GM21360 (cell line): ENCODE data around the gene MLIP.

Experiments
- ATAC-seq: cut with Tn5 transposase; IDR thresholded peaks from one replicate; pipeline ENCODE4 v1.9.1; 2021; ENCODE audit warnings: mild to moderate bottlenecking, moderate library complexity; ENCODE audit not compliant: unreplicated experiment

MLIP gene

DNA sequence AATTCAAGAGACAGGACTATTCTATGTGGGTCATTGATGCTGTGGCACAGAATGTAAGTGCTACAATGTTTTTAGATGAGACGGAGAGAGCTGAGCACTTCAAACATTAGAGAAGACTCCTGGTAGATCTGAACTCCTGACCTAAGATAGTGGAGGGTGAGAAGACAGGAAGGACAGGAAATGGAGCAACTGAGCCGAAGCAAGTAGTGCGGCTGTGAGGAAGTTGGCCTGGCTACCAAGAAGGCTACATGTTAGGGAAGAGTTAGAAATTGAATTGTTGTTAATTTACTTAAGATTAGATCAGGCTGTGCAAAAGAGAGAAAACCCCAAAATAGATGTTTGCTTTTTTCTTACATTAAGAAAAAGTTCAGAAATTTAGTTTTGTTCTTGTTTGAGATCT lies 14.4 kb upstream of the MLIP start:
- ATAC-seq, result no peak

DNA sequence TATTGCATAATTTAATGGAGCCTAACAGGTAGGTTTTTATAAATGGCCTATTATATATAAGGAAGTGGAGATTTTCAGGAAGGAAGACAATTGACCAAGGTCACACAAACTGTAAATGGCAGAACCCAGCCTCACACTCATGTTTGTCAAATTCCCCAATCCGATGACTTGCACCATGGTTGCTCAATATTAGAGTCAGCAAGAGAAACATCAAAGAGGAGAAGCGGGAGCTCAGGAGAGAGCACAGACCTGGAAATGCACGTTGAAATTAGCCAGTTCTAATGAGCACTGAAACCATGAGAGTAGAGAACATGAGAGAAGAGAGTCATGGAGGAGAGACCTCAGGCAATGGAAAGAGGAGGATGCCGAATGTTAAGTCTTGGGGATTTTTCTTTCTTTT lies 13.5 kb upstream of the MLIP start:
- no peak for ATAC-seq

GRCh38 chr6:54098450-54099044 lies 12.7 kb upstream of the MLIP start:
- ATAC-seq, result no peak

DNA sequence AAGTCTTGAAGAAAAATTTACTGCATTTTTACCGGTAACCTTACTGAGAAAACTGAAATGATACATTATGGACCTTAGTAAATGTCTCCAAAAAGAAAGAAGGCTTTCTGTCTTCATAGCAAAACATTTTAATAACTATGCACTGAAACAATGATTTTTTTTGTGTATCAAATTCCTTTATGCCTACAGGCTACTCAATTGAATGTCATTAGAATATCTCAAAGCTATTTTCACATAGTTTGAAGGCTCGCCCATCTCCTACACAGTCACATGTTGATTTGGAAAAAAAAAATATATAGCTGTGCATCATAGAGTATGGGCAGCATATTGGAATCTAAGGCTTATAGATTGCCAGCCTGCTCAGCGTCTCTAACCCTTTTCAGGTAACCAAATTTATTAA lies 12.0 kb upstream of the MLIP start:
- ATAC-seq, result no peak

DNA sequence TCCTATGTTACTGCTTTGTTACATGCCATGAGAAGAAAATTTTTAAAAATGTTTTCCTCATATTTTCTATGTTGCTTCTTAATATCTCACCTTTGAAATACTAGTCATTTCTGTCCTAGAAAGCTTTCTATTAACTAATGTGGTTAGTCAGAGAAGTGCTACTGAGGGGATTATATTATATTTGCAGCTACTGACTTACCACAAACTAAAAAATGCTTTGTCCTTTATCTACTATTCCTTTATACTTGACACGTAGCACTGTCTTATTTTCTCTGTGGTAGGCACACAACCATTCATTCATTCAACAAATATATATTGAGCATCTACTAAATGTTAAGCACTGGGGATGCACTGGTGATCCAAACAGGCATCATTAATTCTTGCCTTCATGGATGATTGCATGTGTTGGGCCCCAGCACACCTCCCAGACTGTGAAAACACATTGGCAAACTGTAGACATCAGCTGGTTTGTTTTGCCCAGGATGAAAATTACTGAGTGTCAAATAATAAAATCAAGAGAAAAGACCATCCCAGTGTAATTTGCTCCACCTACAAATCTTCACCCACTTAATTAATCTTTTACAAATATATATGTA lies 10.7 kb upstream of the MLIP start:
- no peak for ATAC-seq

- no peak for ATAC-seq
Observed at GRCh38 chr6:54102238-54102637, 9.0 kb upstream of the MLIP start.

- ATAC-seq, result no peak
Observed at GRCh38 chr6:54103497-54103896, 7.7 kb upstream of the MLIP start.

- no peak for ATAC-seq
Observed at GRCh38 chr6:54106727-54107126, 4.5 kb upstream of the MLIP start.

- ATAC-seq, result no peak
Observed at GRCh38 chr6:54107470-54108090, 3.7 kb upstream of the MLIP start.

GRCh38 chr6:54108271-54108670 lies 3.0 kb upstream of the MLIP start:
- no peak for ATAC-seq

DNA sequence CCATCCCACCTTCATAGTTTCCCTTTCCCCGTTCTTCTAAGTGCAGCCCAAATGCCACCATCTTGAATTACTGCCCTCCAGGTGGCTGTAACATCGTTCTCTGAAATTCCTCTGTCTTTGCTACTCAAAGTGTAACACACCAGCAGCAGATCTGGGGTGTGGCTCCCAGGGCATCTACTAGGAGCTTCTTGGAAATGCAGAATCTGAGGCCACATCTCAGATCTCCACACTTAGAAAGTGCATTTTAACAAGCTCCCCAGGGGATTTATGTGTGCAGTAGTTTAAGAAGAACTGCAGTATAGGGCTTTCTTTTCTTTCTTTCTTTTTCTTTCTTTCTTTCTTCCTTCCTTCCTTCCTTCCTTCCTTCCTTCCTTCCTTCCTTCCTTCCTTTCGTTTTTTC lies 1.7 kb upstream of the MLIP start:
- ATAC-seq, result no peak

DNA sequence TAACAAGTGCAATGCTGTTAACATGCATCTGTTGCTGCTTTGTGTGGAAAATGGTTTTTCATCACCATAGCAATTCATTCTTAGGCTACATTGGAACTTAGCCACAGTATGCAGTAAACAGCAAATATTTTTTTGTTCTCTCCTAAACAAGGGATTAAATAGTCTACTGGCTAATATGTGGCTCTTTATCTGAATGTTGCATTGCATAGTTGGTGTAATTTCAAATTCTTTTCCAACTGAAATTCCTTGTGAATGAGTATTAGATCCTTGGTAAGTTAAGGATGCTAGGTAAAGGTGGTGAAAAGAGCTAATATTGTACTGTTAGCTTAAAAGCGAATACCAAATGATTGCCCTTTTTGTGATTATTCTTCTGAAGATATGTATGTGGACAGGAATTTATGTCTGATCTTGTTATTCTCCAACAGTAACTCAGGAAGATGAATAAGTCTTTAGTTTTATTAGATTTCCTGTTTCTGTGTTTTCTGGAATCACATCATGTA lies 958 bp downstream of the MLIP start:
- no peak for ATAC-seq

GRCh38 chr6:54114991-54115390 lies 3.7 kb downstream of the MLIP start:
- ATAC-seq, result no peak

- ATAC-seq, result no peak
Observed at GRCh38 chr6:54115966-54116365, 4.7 kb downstream of the MLIP start.

DNA sequence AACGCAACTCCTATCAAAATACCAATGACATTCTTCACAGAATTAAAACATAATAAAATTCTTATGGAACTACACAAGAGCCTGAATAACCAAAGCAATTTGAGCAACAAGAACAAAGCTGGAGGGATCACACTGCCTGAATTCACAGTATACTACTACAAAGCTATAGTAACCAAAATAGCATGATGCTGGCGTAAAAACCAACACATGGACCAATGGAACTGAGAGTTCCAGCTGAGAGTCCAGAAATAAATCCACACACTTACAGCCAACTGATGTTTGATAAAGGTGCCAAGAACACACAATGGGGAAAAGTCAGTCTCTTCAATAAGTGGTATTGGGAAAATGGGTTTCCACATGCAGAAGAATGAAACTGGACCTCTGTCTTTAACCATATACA lies 6.9 kb downstream of the MLIP start:
- ATAC-seq, result no peak

- no peak for ATAC-seq
Observed at GRCh38 chr6:54125493-54125892, 14.2 kb downstream of the MLIP start.

DNA sequence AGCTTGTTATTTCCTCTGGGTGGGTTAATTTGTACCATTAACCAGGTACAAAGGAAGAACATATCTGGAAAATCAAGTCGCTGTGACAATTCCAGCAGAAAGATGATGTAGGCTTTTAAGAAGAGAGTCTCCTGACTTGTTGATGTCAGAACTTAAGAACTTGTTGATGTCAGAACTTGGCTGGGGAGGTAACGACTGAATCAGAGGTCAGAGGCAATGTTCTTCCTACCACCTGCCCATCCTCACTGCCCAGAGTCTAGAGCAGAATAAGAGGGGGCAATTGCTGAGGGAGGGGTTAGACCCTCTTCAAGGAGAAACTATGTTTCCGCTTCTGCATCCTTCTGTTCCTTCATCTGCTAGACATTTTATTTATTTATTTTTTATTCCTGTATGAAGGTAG lies 18.9 kb downstream of the MLIP start:
- ATAC-seq, result no peak

DNA sequence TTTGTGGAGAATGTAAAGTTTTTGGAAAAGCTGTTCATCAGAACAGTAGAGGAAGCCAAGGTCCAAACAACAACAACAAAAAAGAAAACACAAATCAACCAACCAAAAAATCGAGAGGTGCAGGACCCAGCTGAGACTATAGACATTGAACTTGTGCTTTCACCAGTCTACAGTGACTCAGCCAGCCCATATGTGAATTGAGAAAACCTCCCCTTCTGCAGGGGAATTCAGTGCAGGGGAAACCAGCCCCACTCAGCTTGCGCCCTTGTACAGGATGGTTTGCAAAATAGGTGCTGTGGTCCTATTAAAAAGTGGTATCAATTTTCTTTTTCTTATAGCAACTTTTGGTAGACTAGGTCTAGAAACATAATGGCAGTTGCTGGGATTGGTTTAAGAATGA lies 21.3 kb downstream of the MLIP start:
- ATAC-seq, result no peak

- no peak for ATAC-seq
Observed at GRCh38 chr6:54133186-54133585, 21.9 kb downstream of the MLIP start.

GRCh38 chr6:54134935-54135334 lies 23.7 kb downstream of the MLIP start:
- no peak for ATAC-seq

DNA sequence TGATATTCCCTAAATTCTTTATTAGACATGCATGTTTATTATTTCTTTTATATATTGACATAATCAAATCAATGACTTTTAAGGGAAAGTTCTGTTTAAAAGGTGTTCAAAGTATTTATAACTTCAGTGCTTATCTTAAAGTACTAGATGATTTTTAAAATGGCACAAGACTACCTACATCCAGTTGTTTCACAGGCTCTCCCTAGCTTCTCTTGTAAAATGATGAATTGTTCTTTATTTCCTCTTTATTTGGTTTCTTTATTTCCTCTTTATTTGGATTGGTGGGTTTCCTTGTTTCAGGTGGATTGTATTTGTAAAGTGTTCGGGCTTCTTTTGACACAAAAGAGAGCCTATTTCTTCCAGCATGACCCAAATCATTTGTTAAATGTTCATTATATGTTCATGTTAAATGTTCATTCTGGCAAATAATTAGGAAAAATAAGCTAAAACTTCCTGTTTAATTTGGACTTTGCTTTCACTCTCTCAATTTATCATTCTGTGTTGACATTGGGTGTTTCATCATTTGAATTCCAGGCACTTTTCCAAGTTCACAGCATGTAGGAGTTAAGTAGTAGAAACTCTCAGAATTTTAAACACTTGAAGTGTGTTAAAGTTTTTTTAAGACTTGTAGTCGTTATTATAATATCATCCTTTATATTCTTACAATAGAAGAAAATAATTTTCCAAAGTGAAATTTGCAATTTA lies 24.6 kb downstream of the MLIP start:
- no peak for ATAC-seq

DNA sequence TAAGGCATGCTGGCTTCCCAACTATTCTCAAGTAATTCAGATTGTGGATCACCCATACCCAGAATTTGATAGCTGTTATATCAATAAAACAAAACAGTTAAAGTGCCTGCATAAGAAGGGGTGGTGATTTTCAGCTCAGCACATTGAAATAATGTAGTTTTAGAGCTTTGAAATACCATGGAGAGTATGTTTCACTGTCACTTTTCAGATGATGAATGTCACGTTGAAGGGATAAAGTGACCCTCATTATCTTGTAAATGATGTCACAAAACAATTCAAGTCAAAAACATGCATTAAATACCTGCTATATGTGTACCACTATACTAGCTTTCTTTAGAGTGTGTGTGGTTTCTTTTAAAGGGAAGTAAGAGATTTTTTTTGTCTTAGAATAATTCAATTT lies 27.6 kb downstream of the MLIP start:
- ATAC-seq, result no peak
